Ishikawa (cell line): Measurements from ENCODE around the gene OR4D11.

Source experiments
- CEBPB ChIP-seq: IDR thresholded peaks from 2 replicates; pipeline ENCODE4 v1.6.1; 2012
- CREB1 ChIP-seq: IDR thresholded peaks from 2 replicates; pipeline ENCODE4 v1.6.1; 2012; ENCODE audit warnings: low read depth
- EGR1 ChIP-seq: IDR thresholded peaks from 2 replicates; pipeline ENCODE4 v1.6.1; 2012
- EP300 ChIP-seq: IDR thresholded peaks from 2 replicates; pipeline ENCODE4 v1.6.1; 2012; ENCODE audit warnings: borderline replicate concordance
- FOXM1 ChIP-seq: IDR thresholded peaks from 2 replicates; pipeline ENCODE4 v1.6.1; 2012; ENCODE audit warnings: low read depth, borderline replicate concordance
- MAX ChIP-seq: IDR thresholded peaks from 2 replicates; pipeline ENCODE4 v1.6.1; 2012
- NFIC ChIP-seq: IDR thresholded peaks from 2 replicates; pipeline ENCODE4 v1.6.1; 2012
- RAD21 ChIP-seq: IDR thresholded peaks from 2 replicates; pipeline ENCODE4 v1.6.1; 2012; ENCODE audit warnings: low read depth
- REST ChIP-seq: IDR thresholded peaks from 2 replicates; pipeline ENCODE4 v1.6.1; 2012; ENCODE audit warnings: low read depth, mild to moderate bottlenecking
- TAF1 ChIP-seq: IDR thresholded peaks from 2 replicates; pipeline ENCODE4 v1.6.1; 2012; ENCODE audit warnings: low read depth, mild to moderate bottlenecking
- TCF12 ChIP-seq: IDR thresholded peaks from 2 replicates; pipeline ENCODE4 v1.6.1; 2012; ENCODE audit warnings: low read depth
- TEAD4 ChIP-seq: IDR thresholded peaks from 2 replicates; pipeline ENCODE4 v1.6.1; 2012
- USF1 ChIP-seq: IDR thresholded peaks from 2 replicates; pipeline ENCODE4 v1.6.1; 2012
- YY1 ChIP-seq: IDR thresholded peaks from 2 replicates; pipeline ENCODE4 v1.6.1; 2012; ENCODE audit warnings: low read depth
- ZBTB7A ChIP-seq: IDR thresholded peaks from 2 replicates; pipeline ENCODE4 v1.6.1; 2012; ENCODE audit warnings: low read depth

The OR4D11 gene

GRCh38 chr11:59503276-59503675, at the start of gene OR4D11:
OR4D11 (plus strand) TSS chr11:59503576; CDS start chr11:59503576, 0 bp downstream.
- TF ChIP-seq CEBPB (no peak), EGR1 (no peak), RAD21 (no peak), FOXM1 (no peak), TEAD4 (no peak), ZBTB7A (no peak), CREB1 (no peak), USF1 (no peak), EP300 (no peak), TAF1 (no peak), REST (no peak), MAX (no peak), NFIC (no peak), YY1 (no peak), TCF12 (no peak)

- no peak for TF ChIP-seq FOXM1
- TF ChIP-seq CEBPB = no peak
- no peak for TF ChIP-seq TCF12
- TF ChIP-seq MAX = no peak
- TF ChIP-seq EP300 = no peak
- no peak for TF ChIP-seq REST
- TF ChIP-seq TAF1 = no peak
- no peak for TF ChIP-seq TEAD4
- no peak for TF ChIP-seq USF1
- no peak for TF ChIP-seq EGR1
- TF ChIP-seq ZBTB7A = no peak
- TF ChIP-seq CREB1 = no peak
Measured at GRCh38 chr11:59456661-59457060, 46.7 kb upstream of the OR4D11 start, which contains the start of gene OR4D6. OR4D6 (plus strand) TSS chr11:59456961; CDS start chr11:59456961, 0 bp downstream.

GRCh38 chr11:59459916-59460315, 43.5 kb upstream of the OR4D11 start:
- TF ChIP-seq CREB1 (no peak), MAX (no peak), TAF1 (no peak), EGR1 (no peak), TEAD4 (no peak), ZBTB7A (no peak), EP300 (no peak), TCF12 (no peak), NFIC (no peak), FOXM1 (no peak), REST (no peak), USF1 (no peak)

GRCh38 chr11:59463190-59463641, 40.2 kb upstream of the OR4D11 start:
- TF ChIP-seq YY1 = no peak
